HG03039 (cell line): ENCODE data around the gene SAMD4B.

ENCODE experiments used
- ATAC-seq: cut with Tn5 transposase; IDR thresholded peaks from one replicate; pipeline ENCODE4 v1.9.1; 2021; ENCODE audit warnings: mild to moderate bottlenecking, moderate library complexity; ENCODE audit not compliant: unreplicated experiment

The SAMD4B gene

DNA sequence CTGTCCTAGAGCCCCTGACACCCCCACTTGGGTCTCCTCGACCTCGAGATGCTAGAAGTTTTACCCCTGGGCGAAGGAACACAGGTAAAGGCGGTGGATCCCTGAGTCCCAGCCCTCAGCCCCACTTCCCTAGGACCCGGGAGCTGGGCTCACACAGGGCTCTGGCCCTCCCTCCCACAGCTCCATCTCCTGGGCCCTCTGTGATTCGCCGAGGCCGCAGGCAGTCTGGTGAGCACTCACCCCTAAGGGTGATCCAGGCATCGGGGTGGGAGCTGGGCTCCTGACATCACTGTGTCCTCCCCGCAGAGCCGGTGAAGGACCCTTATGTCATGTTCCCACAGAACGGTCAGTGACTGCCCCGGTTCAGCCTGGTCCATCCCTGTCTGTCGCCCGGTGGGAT lies 78.5 kb downstream of the SAMD4B start:
- no peak for ATAC-seq

DNA sequence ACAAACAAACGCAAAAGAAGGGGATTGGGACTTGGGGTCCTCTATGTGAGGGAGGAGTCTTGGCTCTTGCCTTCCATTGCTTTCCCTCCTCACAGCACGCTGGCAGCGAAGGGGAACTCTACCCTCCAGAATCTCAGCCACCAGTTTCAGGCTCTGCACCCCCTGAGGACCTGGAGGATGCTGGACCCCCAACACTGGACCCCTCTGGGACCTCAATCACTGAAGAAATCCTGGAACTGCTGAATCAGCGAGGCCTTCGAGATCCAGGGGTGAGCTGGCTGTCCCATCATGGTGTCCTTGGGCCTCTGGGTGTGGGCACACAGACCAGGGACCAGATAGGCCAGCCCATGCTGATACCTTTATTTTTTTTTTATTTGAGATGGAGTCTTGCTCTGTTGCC lies 79.8 kb downstream of the SAMD4B start:
- no peak for ATAC-seq

GRCh38 chr19:39423258-39424086 lies 81.3 kb downstream of the SAMD4B start:
- ATAC-seq: no peak

DNA sequence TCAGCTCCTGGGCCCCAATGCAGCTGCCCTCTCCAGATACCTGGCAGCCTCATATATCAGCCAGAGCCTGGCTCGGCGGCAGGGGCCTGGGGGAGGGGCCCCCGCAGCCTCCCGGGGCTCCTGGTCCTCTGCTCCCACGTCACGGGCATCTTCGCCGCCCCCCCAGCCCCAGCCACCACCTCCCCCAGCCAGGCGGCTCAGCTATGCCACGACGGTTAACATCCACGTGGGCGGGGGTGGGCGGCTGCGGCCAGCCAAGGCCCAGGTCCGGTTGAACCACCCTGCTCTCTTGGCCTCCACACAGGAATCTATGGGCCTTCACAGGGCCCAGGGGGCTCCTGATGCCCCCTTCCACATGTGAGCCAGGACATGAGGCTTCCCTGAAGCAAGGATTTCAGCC lies 82.7 kb downstream of the SAMD4B start:
- no peak for ATAC-seq

- no peak for ATAC-seq
Measured at GRCh38 chr19:39425744-39426143, 83.5 kb downstream of the SAMD4B start.

DNA sequence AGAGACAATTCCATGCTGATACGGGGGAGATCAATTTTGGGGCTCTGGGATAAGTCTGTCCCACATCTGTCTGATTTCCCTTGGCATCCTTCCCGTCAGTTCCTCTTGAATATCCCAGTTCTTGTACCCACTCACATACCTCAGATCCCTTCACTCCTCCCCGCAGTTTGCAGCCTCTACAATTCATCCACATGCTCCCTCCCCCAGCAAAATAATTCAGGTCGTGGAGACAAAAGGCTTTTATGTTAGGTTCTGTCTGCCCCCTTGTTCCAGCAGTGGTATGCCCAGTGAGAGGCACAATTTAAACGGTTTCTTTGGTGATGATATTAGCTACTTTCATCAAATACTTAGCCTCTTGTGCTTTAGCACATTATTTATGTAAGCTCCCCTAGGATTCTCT lies 83.9 kb downstream of the SAMD4B start:
- ATAC-seq: no peak

DNA sequence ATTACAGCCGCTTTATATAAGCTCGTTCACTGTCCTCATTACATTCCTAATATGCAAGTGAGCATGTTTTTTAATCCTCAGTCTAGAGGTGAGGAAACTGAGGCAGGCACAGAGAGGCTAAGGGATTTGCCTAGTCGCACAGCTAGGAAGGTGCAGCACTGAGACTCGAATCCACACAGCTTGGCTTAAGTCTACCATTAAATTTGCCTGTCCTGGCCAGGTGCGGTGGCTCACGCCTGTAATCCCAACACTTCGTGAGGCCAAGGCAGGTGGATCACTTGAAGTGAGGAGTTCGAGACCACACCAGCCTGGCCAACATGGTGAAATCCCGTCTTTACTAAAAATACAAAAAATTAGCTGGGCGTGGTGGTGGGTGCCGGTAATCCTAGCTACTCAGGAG lies 85.5 kb downstream of the SAMD4B start:
- no peak for ATAC-seq

DNA sequence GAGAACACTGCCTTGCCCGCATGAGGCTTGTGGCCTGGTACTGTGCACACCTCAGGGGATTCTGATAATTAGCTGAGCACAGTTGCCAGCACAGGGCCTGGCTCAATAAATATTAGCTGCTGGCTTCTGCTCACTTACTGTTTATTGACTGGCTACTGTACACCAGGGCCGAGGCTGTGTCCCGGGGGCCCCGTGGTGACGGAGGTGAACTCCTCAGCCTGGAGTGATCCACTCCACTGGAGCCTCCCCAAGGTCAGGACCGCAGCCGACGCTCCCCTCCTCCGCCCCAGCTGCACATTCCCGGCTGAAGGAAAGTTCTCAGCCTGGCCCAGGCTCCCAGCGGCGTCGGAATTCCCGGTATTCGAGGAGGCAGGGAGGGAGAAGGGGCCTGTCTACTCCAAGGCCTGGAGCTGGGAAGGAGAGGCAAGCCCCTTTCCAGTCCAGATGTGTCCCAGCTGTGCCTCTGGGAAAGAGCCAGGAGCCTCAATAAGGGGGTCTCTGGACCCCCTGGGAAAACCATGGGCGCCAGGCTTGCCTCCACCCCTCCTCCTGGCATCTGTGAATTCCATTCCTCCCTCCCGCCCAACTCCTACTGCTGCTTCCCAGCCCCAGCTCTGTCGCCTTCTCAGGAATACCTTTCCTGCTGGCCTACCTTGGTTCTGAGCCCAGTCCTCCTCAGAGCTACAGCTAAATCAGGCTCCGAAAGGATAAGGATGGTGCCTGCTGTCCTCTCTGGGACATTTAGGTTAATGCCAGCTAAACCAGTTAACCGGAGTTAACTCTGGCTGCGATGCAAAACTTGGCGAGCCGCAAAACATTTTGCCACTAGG lies 86.3 kb downstream of the SAMD4B start:
- no peak for ATAC-seq

DNA sequence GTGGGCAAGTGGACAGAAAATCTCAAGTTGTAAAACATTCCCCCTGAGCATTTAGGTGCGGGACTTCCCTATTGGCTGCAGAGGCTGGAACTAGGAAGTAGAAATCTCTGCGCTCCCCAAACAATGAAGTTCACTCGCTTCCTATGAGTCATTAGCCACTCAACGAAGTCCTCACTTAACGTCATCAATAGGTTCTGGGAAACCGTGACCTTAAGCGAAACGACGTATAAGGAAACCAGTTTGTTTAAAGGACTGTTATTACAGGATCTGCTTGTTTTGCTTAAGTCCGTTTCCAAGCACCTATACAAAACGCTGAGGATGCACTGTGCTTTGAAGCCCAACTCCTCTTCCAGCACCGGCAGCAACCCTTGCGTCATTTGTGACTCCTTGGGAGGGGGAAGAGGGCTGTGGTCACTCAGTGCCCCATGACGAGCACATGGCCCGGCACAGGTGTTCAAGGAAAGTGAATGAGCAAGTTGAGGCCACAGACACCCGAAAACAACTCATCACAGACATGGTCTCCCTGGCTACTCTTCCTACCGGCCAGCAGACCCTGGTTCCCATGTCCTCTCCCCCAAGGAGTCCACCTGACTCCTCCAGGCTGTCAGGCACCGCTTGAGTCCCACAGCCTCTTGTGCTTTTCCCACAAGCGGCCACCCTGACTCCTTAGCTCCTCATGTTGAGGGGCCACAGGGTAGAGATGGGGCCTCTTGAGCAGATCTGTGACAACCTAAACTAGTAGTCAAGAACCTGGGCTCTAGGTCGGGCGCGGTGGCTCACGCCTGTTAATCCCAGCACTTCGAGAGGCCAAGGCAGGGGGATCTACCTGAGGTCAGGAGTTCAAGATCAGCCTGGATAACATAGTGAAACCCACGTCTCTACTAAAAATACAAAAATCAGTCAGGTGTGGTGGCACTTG lies 88.7 kb downstream of the SAMD4B start:
- ATAC-seq: no peak

DNA sequence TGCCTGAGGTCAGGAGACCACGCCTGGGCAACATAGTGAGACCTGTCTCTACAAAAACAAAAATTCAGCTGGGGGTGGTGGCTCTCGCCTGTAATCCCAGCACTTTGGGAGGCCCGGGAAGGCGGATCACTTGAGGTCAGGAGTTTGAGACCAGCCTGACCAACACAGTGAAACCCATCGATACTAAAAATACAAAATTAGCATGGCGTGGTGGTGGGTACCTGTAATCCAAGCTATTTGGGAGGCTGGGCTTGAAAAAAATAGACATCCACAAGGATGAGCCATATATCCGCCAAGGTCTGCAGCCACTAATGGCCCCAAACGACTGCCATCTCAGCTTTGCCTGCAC lies 90.4 kb downstream of the SAMD4B start:
- ATAC-seq: no peak

GRCh38 chr19:39433480-39434079 lies 91.4 kb downstream of the SAMD4B start:
- no peak for ATAC-seq

GRCh38 chr19:39434123-39435076 lies 92.2 kb downstream of the SAMD4B start:
- ATAC-seq: no peak
